Measurements from ENCODE around the gene RELA. TPM values are rescaled to one million over a fixed set of nuclear protein-coding genes. Genes with fewer than 3 reads are reported as not detected.

RELA gene
- total and polyA plus RNA-seq, 2 of the 13 experiments (the other 11 are each of a cell fraction or from before 2014, with no cell fraction given): 21.4 to 40.5 TPM

GRCh38 chr11:65653229-65654225, 9.2 kb downstream of the RELA start (continued):
- TF ChIP-seq ZBTB2 (CRISPR knock-in tag; IDR thresholded peaks at IDR 0.05; ENCODE audit: low read depth) (no peak), ZFP41 (CRISPR knock-in tag; IDR thresholded peaks at IDR 0.05; ENCODE audit: borderline replicate concordance) (no peak; the same call in 1 of the 2 replicates), SNAI1 (CRISPR knock-in tag; IDR thresholded peaks at IDR 0.05; ENCODE audit: borderline replicate concordance) (no peak), ZNF878 (CRISPR knock-in tag; IDR thresholded peaks at IDR 0.05) (no peak), ZBTB44 (CRISPR knock-in tag; IDR thresholded peaks at IDR 0.05) (no peak), ZBTB21 (CRISPR knock-in tag; IDR thresholded peaks at IDR 0.05) (no peak), ZNF253 (CRISPR knock-in tag; IDR thresholded peaks at IDR 0.05; ENCODE audit: borderline replicate concordance) (no peak), ZNF740 (CRISPR knock-in tag; IDR thresholded peaks at IDR 0.05) (0 out of 2 replicates have a peak, but pooled peaks have one; percentile 37), GMEB1 (CRISPR knock-in tag; IDR thresholded peaks at IDR 0.05; ENCODE audit: borderline replicate concordance) (no peak), CSRNP1 (CRISPR knock-in tag; IDR thresholded peaks at IDR 0.05) (no peak; the same call in 1 of the 2 replicates), MYPOP (CRISPR knock-in tag; IDR thresholded peaks at IDR 0.05) (0 out of 2 replicates have a peak, but pooled peaks have one; percentile 72), ZNF510 (CRISPR knock-in tag; IDR thresholded peaks at IDR 0.05; ENCODE audit: low read depth) (no peak), ZNF589 (CRISPR knock-in tag; conservative IDR thresholded peaks at IDR 0.05) (no peak), BRD4 (CRISPR knock-in tag; IDR thresholded peaks at IDR 0.05) (no peak), ZBTB37 (CRISPR knock-in tag; IDR thresholded peaks at IDR 0.05) (no peak)

Data from HepG2 (cell line).